H9 (cell line): ENCODE measurements around the gene HTN1. TPM values are rescaled to one million over a fixed set of nuclear protein-coding genes. Genes with fewer than 3 reads are reported as not detected.
"Not testable (repeated sequence)": the region's sequence is repeated elsewhere in the genome, so short reads cannot be mapped to it uniquely, and the experiment has no call there.

ENCODE experiments used
- DNase-seq: peaks from one replicate; pipeline ENCODE4 v3.0.0-alpha.2; 2017
- H2AFZ ChIP-seq: one replicate; pipeline ENCODE4 v1.6.1; 2013; ENCODE audit warnings: mild to moderate bottlenecking, low read length, control low read depth, moderate library complexity
- H2AK5ac ChIP-seq: 2 replicates; pipeline ENCODE4 v1.6.1; 2013; ENCODE audit warnings: low read length, control low read depth, mixed read lengths; ENCODE audit not compliant: insufficient read length
- H2BK120ac ChIP-seq: one replicate; pipeline ENCODE4 v1.6.1; 2013; ENCODE audit warnings: low read depth, mild to moderate bottlenecking, low read length, control low read depth, inconsistent platforms; ENCODE audit not compliant: poor library complexity, severe bottlenecking
- H2BK12ac ChIP-seq: 2 replicates; pipeline ENCODE4 v1.6.1; 2013; ENCODE audit warnings: low read length, control low read depth, mixed read lengths, low read depth; ENCODE audit not compliant: insufficient read length
- H2BK15ac ChIP-seq: 2 replicates; pipeline ENCODE4 v1.6.1; 2013; ENCODE audit warnings: low read depth, low read length, control low read depth
- H2BK20ac ChIP-seq: one replicate; pipeline ENCODE4 v1.6.1; 2013; ENCODE audit warnings: low read depth, mild to moderate bottlenecking, low read length, control low read depth, inconsistent platforms; ENCODE audit not compliant: poor library complexity, severe bottlenecking
- H2BK5ac ChIP-seq: 2 replicates; pipeline ENCODE4 v1.6.1; 2013; ENCODE audit warnings: low read length, control low read depth, mixed read lengths; ENCODE audit not compliant: insufficient read length
- H3K14ac ChIP-seq: 2 replicates; pipeline ENCODE4 v1.6.1; 2013; ENCODE audit warnings: low read length, control low read depth; ENCODE audit not compliant: insufficient read depth
- H3K18ac ChIP-seq: 2 replicates; pipeline ENCODE4 v1.6.1; 2013; ENCODE audit warnings: low read depth, mild to moderate bottlenecking, mixed read lengths, low read length, control low read depth; ENCODE audit not compliant: insufficient read length
- H3K23ac ChIP-seq: 2 replicates; pipeline ENCODE4 v1.6.1; 2013; ENCODE audit warnings: low read length, control low read depth, mixed read lengths, low read depth; ENCODE audit not compliant: insufficient read length
- H3K23me2 ChIP-seq: 2 replicates; pipeline ENCODE4 v1.6.1; 2013; ENCODE audit warnings: low read depth, mild to moderate bottlenecking, mixed read lengths, low read length, control low read depth; ENCODE audit not compliant: insufficient read length, poor library complexity, severe bottlenecking
- H3K27ac ChIP-seq: 2 replicates; pipeline ENCODE4 v1.5.1; 2013; ENCODE audit warnings: low read length, control low read depth, mixed read lengths, low read depth; ENCODE audit not compliant: insufficient read length
- H3K27me3 ChIP-seq: 2 replicates; pipeline ENCODE4 v1.6.1; 2013; ENCODE audit warnings: low read length, control low read depth, inconsistent platforms; ENCODE audit not compliant: insufficient read depth
- H3K4ac ChIP-seq: 2 replicates; pipeline ENCODE4 v1.6.1; 2013; ENCODE audit warnings: low read depth, mild to moderate bottlenecking, control low read depth, inconsistent platforms, low read length, moderate library complexity
- H3K4me1 ChIP-seq: 2 replicates; pipeline ENCODE4 v1.6.1; 2013; ENCODE audit warnings: low read length, control low read depth, inconsistent platforms; ENCODE audit not compliant: insufficient read depth
- H3K4me2 ChIP-seq: 2 replicates; pipeline ENCODE4 v1.6.1; 2013; ENCODE audit warnings: low read length, control low read depth, mixed read lengths; ENCODE audit not compliant: insufficient read length, insufficient read depth
- H3K56ac ChIP-seq: 2 replicates; pipeline ENCODE4 v1.6.1; 2013; ENCODE audit warnings: low read depth, mild to moderate bottlenecking, mixed read lengths, low read length, control low read depth; ENCODE audit not compliant: insufficient read length
- H3K79me1 ChIP-seq: 2 replicates; pipeline ENCODE4 v1.6.1; 2013; ENCODE audit warnings: low read depth, mild to moderate bottlenecking, moderate library complexity, low read length, control low read depth, inconsistent platforms; ENCODE audit not compliant: insufficient read depth, poor library complexity, severe bottlenecking
- H3K79me2 ChIP-seq: 2 replicates; pipeline ENCODE4 v1.6.1; 2013; ENCODE audit warnings: low read length, control low read depth, inconsistent platforms; ENCODE audit not compliant: insufficient read depth
- H3K9ac ChIP-seq: 2 replicates; pipeline ENCODE4 v1.6.1; 2013; ENCODE audit warnings: low read length, control low read depth, mixed read lengths; ENCODE audit not compliant: insufficient read length; ENCODE audit errors: extremely low read depth
- H3K9me3 ChIP-seq: one replicate; pipeline ENCODE4 v1.6.1; 2013; ENCODE audit warnings: low read depth, low read length, inconsistent platforms; ENCODE audit not compliant: control insufficient read depth
- H3T11ph ChIP-seq: one replicate; pipeline ENCODE4 v1.6.1; 2013; ENCODE audit warnings: mild to moderate bottlenecking, low read length, control low read depth, inconsistent platforms
- H4K20me1 ChIP-seq: one replicate; pipeline ENCODE4 v1.6.1; 2013; ENCODE audit not compliant: control insufficient read depth, insufficient read length, insufficient read depth
- H4K5ac ChIP-seq: 2 replicates; pipeline ENCODE4 v1.6.1; 2013; ENCODE audit warnings: low read depth, mild to moderate bottlenecking, mixed read lengths, low read length, control low read depth; ENCODE audit not compliant: insufficient read length
- H4K8ac ChIP-seq: replicated peaks from 2 replicates; pipeline ENCODE4 v1.6.1; 2013; ENCODE audit warnings: low read length, control low read depth, mixed read lengths, low read depth; ENCODE audit not compliant: insufficient read length
- H4K91ac ChIP-seq: 2 replicates; pipeline ENCODE4 v1.6.1; 2013; ENCODE audit warnings: low read depth, mild to moderate bottlenecking, moderate library complexity, mixed read lengths, low read length, control low read depth; ENCODE audit not compliant: insufficient read length
- H3K27ac Mint-ChIP-seq, 3 experiments: 2 replicates in 2 of 3; 3 replicates in 1 of 3; pipeline ENCODE4 v1.8.0; 2020 to 2021; ENCODE audit warnings: mixed read lengths in 3 of 3, mild to moderate bottlenecking in 1 of 3, moderate library complexity in 1 of 3
- H3K27me3 Mint-ChIP-seq: 2 replicates; pipeline ENCODE4 v1.8.0; 2021; ENCODE audit warnings: low read depth, mild to moderate bottlenecking, moderate library complexity, mixed read lengths
- H3K36me3 Mint-ChIP-seq, 3 experiments: 2 replicates in 2 of 3; 3 replicates in 1 of 3; pipeline ENCODE4 v1.8.0; 2020 to 2021; ENCODE audit warnings: low read depth in 3 of 3, mixed read lengths in 3 of 3; ENCODE audit not compliant: insufficient read depth in 1 of 3
- H3K4me1 Mint-ChIP-seq, 2 experiments: 2 replicates each; pipeline ENCODE4 v1.8.0; 2020; ENCODE audit warnings: mixed read lengths in 2 of 2
- H3K4me3 Mint-ChIP-seq, 2 experiments: 2 replicates in 1 of 2; 3 replicates in 1 of 2; pipeline ENCODE4 v1.8.0; 2020 to 2021; ENCODE audit warnings: mild to moderate bottlenecking in 2 of 2, mixed read lengths in 2 of 2, moderate library complexity in 1 of 2
- H3K9me3 Mint-ChIP-seq, 2 experiments: 2 replicates in 1 of 2; 3 replicates in 1 of 2; pipeline ENCODE4 v1.8.0; 2020; ENCODE audit warnings: mild to moderate bottlenecking in 2 of 2, mixed read lengths in 2 of 2, moderate library complexity in 1 of 2
- WGBS: extraction: QIAGEN DNeasy Blood & Tissue Kit; methylation state at CpG from one replicate; pipeline ENCODE4 v1.1.7; 2013; ENCODE audit warnings: missing lambda C conversion rate, low lambda C conversion rate, mixed read lengths; ENCODE audit not compliant: insufficient read length; ENCODE audit errors: extremely low coverage; 5-methylcytosine and 5-hydroxymethylcytosine counted together
- long read RNA-seq: library from polyadenylated mRNA; unstranded; transcript quantifications from one replicate; pipeline ENCODE4 v2.0.0, GENCODE V29; 2020
- total RNA-seq: library from RNA; stranded (reverse); gene quantifications from 2 replicates; pipeline ENCODE4 v1.2.1, GENCODE V29; 2021

Gene HTN1
- total RNA-seq = not detected in 2 replicates
- long read RNA-seq = 0 reads

DNA sequence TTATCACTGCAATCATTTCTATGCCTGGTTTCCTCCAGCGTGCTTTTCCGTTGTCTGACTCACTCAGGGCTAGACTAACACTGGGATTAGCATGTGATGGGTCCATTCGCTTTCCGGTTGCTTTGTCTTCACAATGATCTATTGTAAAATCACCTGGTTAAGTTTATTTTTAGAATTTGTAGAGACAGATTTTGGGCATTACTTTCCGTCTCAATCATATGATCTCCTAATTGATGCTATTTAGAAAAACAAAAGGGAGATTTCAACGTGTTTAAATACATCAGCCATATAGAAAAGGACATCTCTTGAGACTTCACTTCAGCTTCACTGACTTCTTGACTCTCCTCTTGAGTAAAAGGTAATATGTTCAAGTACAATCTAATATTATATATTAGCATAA is at the start of gene HTN1:
TSS of gene HTN1 (plus strand) at position 301 of the 400 bp plus-strand sequence. CDS start 2,639 bp downstream, outside the sequence.
- H3K36me3 Mint-ChIP-seq, H3K18ac ChIP-seq, H2AK5ac ChIP-seq, H3K9me3 ChIP-seq, H3K79me2 ChIP-seq, H3K27ac ChIP-seq, H2BK5ac ChIP-seq, H4K91ac ChIP-seq, H3K56ac ChIP-seq, H4K5ac ChIP-seq, H3K27ac Mint-ChIP-seq, H3K27me3 ChIP-seq, H3K23me2 ChIP-seq, H4K20me1 ChIP-seq, H3K27me3 Mint-ChIP-seq, H3K14ac ChIP-seq, DNase-seq, H2BK120ac ChIP-seq, H3T11ph ChIP-seq, H3K4me2 ChIP-seq, H3K23ac ChIP-seq, H2BK12ac ChIP-seq, H3K4ac ChIP-seq, H3K4me1 Mint-ChIP-seq, H3K4me3 Mint-ChIP-seq, H3K9me3 Mint-ChIP-seq, H4K8ac ChIP-seq, H3K9ac ChIP-seq, H2BK15ac ChIP-seq, H3K4me1 ChIP-seq, H2BK20ac ChIP-seq, H3K79me1 ChIP-seq, H2AFZ ChIP-seq: not testable (repeated sequence)
- no CpG with 5 or more reads among the region's 6 CpGs for WGBS
